Measurements from ENCODE around the gene PDAP1.

DNA sequence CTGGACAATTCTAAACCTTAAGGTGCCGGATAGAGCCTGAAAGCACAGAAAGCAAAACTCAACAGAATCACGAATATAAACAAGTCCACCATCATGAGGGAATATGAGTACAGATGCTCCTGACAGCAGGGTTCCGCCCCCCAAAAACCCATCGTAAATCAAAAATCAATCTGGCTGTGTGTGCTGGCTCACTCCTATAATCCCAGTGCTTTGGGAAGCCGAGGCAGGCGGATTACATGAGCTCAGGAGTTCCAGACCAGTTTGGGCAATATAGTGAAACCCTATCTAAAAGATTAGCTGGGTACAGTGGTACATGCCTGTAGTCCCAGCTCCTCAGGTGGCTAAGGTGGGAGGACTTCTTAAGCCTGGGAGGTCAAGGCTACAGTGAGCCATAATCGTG lies 12.6 kb upstream of the PDAP1 start:
- TF ChIP-seq, protein P1, sequence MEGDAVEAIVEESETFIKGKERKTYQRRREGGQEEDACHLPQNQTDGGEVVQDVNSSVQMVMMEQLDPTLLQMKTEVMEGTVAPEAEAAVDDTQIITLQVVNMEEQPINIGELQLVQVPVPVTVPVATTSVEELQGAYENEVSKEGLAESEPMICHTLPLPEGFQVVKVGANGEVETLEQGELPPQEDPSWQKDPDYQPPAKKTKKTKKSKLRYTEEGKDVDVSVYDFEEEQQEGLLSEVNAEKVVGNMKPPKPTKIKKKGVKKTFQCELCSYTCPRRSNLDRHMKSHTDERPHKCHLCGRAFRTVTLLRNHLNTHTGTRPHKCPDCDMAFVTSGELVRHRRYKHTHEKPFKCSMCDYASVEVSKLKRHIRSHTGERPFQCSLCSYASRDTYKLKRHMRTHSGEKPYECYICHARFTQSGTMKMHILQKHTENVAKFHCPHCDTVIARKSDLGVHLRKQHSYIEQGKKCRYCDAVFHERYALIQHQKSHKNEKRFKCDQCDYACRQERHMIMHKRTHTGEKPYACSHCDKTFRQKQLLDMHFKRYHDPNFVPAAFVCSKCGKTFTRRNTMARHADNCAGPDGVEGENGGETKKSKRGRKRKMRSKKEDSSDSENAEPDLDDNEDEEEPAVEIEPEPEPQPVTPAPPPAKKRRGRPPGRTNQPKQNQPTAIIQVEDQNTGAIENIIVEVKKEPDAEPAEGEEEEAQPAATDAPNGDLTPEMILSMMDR (IDR thresholded peaks at IDR 0.05) = no peak
- no peak for TF ChIP-seq EP300 (IDR thresholded peaks at IDR 0.05)
- TF ChIP-seq POLR2A (IDR thresholded peaks at IDR 0.05) = no peak
